Ishikawa (cell line): Measurements from ENCODE around the gene MARS1.

ENCODE experiments used
- EGR1 ChIP-seq: IDR thresholded peaks from 2 replicates; pipeline ENCODE4 v1.6.1; 2012
- EP300 ChIP-seq: IDR thresholded peaks from 2 replicates; pipeline ENCODE4 v1.6.1; 2012; ENCODE audit warnings: borderline replicate concordance
- FOXM1 ChIP-seq: IDR thresholded peaks from 2 replicates; pipeline ENCODE4 v1.6.1; 2012; ENCODE audit warnings: low read depth, borderline replicate concordance
- MAX ChIP-seq: IDR thresholded peaks from 2 replicates; pipeline ENCODE4 v1.6.1; 2012
- RAD21 ChIP-seq: IDR thresholded peaks from 2 replicates; pipeline ENCODE4 v1.6.1; 2012; ENCODE audit warnings: low read depth
- REST ChIP-seq: IDR thresholded peaks from 2 replicates; pipeline ENCODE4 v1.6.1; 2012; ENCODE audit warnings: low read depth, mild to moderate bottlenecking
- ZBTB7A ChIP-seq: IDR thresholded peaks from 2 replicates; pipeline ENCODE4 v1.6.1; 2012; ENCODE audit warnings: low read depth

GRCh38 chr12:57459055-57459749 lies 28.7 kb upstream of the MARS1 start:
- TF ChIP-seq FOXM1 (no peak), RAD21 (peak; percentile 91), MAX (peak; percentile 21), EP300 (no peak), REST (no peak), ZBTB7A (no peak), EGR1 (no peak)
